ENCODE measurements around the gene KIRREL3. TPM values are rescaled to one million over a fixed set of nuclear protein-coding genes. Genes with fewer than 3 reads are reported as not detected.

The KIRREL3 gene
- total and polyA plus RNA-seq, 2 of the 8 experiments (the other 6 are each of a cell fraction or from before 2014, with no cell fraction given): 0.29 to 0.32 TPM

DNA sequence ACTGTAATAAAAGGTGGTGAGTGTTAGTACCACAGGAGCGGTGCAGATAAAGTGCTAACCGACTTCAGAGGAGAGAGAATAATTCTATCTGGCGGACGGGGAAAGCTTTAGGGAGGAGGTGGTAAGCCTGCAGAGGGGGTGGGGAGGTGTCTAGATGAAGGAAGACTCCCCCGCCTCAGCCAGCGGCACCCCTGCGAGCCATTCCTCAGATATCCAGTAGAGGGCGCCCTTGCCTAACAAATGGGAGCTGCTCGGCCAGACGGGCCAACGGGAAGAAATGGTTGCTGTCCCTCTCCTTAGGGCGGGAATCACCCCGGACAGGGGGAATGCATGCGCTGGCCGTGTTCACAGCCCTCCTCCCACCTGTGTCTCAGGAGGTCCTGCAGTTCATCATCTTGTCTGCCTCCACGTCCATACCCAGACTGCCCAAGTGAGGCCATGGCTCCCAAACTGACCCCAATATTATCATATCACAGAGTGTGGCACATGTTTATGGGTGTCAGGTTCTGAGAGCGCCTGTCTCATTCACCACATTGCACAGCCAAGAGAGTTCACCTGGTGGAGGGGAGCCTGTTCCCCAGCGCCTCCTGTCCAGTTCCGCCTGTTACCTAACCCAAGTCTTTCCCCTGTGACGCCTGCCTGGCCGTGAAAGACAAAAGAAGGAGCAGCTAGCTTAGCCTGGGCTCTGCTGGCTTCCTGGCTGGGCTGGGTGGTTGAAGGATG is 559.6 kb downstream of the KIRREL3 start (continued):
- TF ChIP-seq RNF2 (IDR thresholded peaks at IDR 0.05; ENCODE audit: borderline replicate concordance, low read depth, low read length, missing control alignments, poor library complexity, severe bottlenecking) (no peak), BCL11A (IDR thresholded peaks at IDR 0.05; ENCODE audit: low read depth in 2 of 2, low read length in 2 of 2) (no peak), CEBPB (IDR thresholded peaks at IDR 0.05; ENCODE audit: low read depth, low read length) (peak; percentile 33; the same call in 1 of the 2 replicates), EGR1 (IDR thresholded peaks at IDR 0.05; ENCODE audit: borderline replicate concordance, low read depth, low read length) (no peak), HDAC6 (IDR thresholded peaks at IDR 0.05; ENCODE audit: low read depth, low read length) (no peak), SIN3A (conservative IDR thresholded peaks at IDR 0.05 in 1 of 2, IDR thresholded peaks at IDR 0.05 in 1 of 2; ENCODE audit: low read depth in 1 of 2, low read length in 2 of 2) (0 out of 4 replicates have a peak, but pooled peaks of 1 of the 2 experiments have one; percentile 50), SRF (IDR thresholded peaks at IDR 0.05; ENCODE audit: low read depth, low read length) (no peak), CHD2 (IDR thresholded peaks at IDR 0.05; ENCODE audit: low read length) (0 out of 2 replicates have a peak, but pooled peaks have one; percentile 7), CTBP2 (IDR thresholded peaks at IDR 0.05; ENCODE audit: borderline replicate concordance, insufficient read depth, insufficient read length, low read length) (no peak), JUND (IDR thresholded peaks at IDR 0.05; ENCODE audit: low read length) (peak; percentile 27; the same call in 1 of the 2 replicates), SUZ12 (IDR thresholded peaks at IDR 0.05; ENCODE audit: low read length) (no peak), GABPA (IDR thresholded peaks at IDR 0.05; ENCODE audit: borderline replicate concordance, insufficient read depth, low read length) (0 out of 2 replicates have a peak, but pooled peaks have one; percentile 14), BACH1 (IDR thresholded peaks at IDR 0.05; ENCODE audit: low read length) (no peak), CHD1 (IDR thresholded peaks at IDR 0.05; ENCODE audit: low read depth, low read length) (no peak), KDM5A (IDR thresholded peaks at IDR 0.05; ENCODE audit: low read length) (no peak), RBBP5 (IDR thresholded peaks at IDR 0.05; ENCODE audit: borderline replicate concordance, low read depth, low read length) (no peak), GTF2F1 (IDR thresholded peaks at IDR 0.05; ENCODE audit: borderline replicate concordance, low read depth, low read length) (no peak), SP1 (IDR thresholded peaks at IDR 0.05; ENCODE audit: low read depth, low read length) (peak; percentile 24; the same call in 1 of the 2 replicates), YY1 (IDR thresholded peaks at IDR 0.05; ENCODE audit: low read depth, low read length) (peak; percentile 73; the same call in 1 of the 2 replicates), HDAC2 (IDR thresholded peaks at IDR 0.05; ENCODE audit: borderline replicate concordance in 1 of 2, low read depth in 2 of 2, low read length in 2 of 2) (no peak)
- TF ChIP-seq, protein P1, sequence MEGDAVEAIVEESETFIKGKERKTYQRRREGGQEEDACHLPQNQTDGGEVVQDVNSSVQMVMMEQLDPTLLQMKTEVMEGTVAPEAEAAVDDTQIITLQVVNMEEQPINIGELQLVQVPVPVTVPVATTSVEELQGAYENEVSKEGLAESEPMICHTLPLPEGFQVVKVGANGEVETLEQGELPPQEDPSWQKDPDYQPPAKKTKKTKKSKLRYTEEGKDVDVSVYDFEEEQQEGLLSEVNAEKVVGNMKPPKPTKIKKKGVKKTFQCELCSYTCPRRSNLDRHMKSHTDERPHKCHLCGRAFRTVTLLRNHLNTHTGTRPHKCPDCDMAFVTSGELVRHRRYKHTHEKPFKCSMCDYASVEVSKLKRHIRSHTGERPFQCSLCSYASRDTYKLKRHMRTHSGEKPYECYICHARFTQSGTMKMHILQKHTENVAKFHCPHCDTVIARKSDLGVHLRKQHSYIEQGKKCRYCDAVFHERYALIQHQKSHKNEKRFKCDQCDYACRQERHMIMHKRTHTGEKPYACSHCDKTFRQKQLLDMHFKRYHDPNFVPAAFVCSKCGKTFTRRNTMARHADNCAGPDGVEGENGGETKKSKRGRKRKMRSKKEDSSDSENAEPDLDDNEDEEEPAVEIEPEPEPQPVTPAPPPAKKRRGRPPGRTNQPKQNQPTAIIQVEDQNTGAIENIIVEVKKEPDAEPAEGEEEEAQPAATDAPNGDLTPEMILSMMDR (IDR thresholded peaks at IDR 0.05; ENCODE audit: control extremely low read depth in 1 of 3, insufficient read depth in 1 of 3, low read depth in 1 of 3, low read length in 3 of 3): peak; percentile 91 to 96 (median 93)

Measured in H1 (cell line).